MCF 10A (cell line): ENCODE results near the gene PAK5. TPM values are rescaled to one million over a fixed set of nuclear protein-coding genes. Genes with fewer than 3 reads are reported as not detected.

ENCODE experiments used
- BruUV-seq: library from RNA; stranded (reverse); fragments of 400-500 nt; replicated peaks from 2 replicates; lab custom pipeline; 2021; lab: Mats Ljungman, UMichigan
- CTCF ChIA-PET: fragments of 300-600 bp; sonication (Branson Sonifier 250); formaldehyde crosslinking; extraction: SDS; loops from one replicate; lab custom pipeline; 2021; ENCODE audit warnings: antibody characterized with exemption, inconsistent platforms; lab: Yijun Ruan, JAX
- POLR2A ChIA-PET: fragments of 300-600, 350-650 bp; sonication (Branson Sonifier 250); formaldehyde crosslinking; extraction: SDS; loops from one replicate; lab custom pipeline; 2020; ENCODE audit warnings: antibody characterized with exemption, inconsistent platforms; lab: Yijun Ruan, JAX
- DNase-seq: peaks from one replicate; pipeline ENCODE4 v3.0.0-alpha.2; 2018; ENCODE audit not compliant: unreplicated experiment
- H3K27ac Mint-ChIP-seq: one replicate; pipeline ENCODE4 v1.8.0; 2022; ENCODE audit warnings: mild to moderate bottlenecking, low read depth, mixed read lengths; ENCODE audit not compliant: unreplicated experiment
- H3K27me3 Mint-ChIP-seq: one replicate; pipeline ENCODE4 v1.8.0; 2022; ENCODE audit warnings: mixed read lengths; ENCODE audit not compliant: insufficient read depth, unreplicated experiment
- H3K36me3 Mint-ChIP-seq: one replicate; pipeline ENCODE4 v1.8.0; 2022; ENCODE audit warnings: mild to moderate bottlenecking, moderate library complexity, mixed read lengths; ENCODE audit not compliant: insufficient read depth, unreplicated experiment
- H3K4me1 Mint-ChIP-seq: one replicate; pipeline ENCODE4 v1.8.0; 2022; ENCODE audit warnings: mixed read lengths; ENCODE audit not compliant: insufficient read depth, unreplicated experiment
- H3K4me3 Mint-ChIP-seq: one replicate; pipeline ENCODE4 v1.8.0; 2022; ENCODE audit warnings: mild to moderate bottlenecking, moderate library complexity, mixed read lengths; ENCODE audit not compliant: unreplicated experiment
- H3K9me3 Mint-ChIP-seq: one replicate; pipeline ENCODE4 v1.8.0; 2022; ENCODE audit warnings: mixed read lengths; ENCODE audit not compliant: unreplicated experiment
- CTCF ChIP-seq: fragments of 200-600 bp; IDR thresholded peaks from one replicate; pipeline ENCODE4 v1.8.0; 2022; ENCODE audit warnings: antibody characterized with exemption, mild to moderate bottlenecking; ENCODE audit not compliant: unreplicated experiment
- intact Hi-C: fragments of 100-400 bp; cut with micrococcal nuclease; formaldehyde crosslinking; loops from 2 replicates; pipeline ENCODE4 v1.14.1; 2022
- total RNA-seq: library from RNA; stranded (reverse); gene quantifications from 2 replicates; pipeline ENCODE4 v1.2.3, GENCODE V29; 2022

PAK5 gene
- total RNA-seq, 1 experiment from 2014 or later: not detected

DNA sequence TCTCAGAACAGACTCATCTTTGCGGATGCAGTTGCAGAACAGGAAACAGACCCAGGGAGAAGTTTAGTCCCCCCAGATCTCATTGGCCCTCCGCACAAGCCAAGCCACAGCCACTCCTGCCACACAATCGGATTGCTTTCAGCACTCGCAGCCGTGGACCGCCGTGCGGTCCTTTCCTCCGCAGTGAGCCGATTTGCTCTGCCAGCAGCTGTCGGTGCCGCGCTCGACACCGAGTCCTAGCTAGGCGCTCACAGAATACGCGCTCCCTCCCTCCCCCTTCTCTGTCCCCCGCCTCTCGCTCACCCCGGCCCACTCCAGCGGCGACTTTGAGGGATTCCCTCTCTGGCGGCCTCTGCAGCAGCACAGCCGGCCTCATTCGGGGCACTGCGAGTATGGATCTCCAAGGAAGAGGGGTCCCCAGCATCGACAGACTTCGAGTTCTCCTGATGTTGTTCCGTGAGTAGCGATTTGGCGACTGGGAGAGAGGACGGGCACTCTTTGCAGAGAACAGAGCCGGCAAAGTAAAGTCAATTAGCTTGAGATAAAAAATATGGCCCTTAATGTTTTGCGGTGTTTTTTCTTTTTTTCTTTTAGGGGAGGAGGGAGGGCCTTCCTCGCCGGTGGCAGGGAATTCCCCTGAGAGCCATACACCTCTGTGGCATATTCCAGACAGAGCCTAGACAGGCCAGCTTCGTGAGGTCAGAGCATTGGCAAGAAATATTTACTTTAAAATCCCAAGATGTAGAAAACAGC lies 324.2 kb downstream of the PAK5 start, which contains the start of gene LAMP5:
Gene LAMP5 (plus strand): TSS at position 130 of the 753 bp plus-strand sequence. CDS start 263 bp downstream, at position 393.
- H3K9me3 Mint-ChIP-seq: no peaks in the 10 kb centered on the region
- H3K27me3 Mint-ChIP-seq: no peaks in the 10 kb centered on the region
- no peak within 1 kb of the TSS for H3K4me3 Mint-ChIP-seq
- no peak for TF ChIP-seq CTCF
- H3K27ac Mint-ChIP-seq: no peak within 1 kb of the TSS
- ChIA-PET POLR2A (no interaction called here), CTCF (interaction anchor here (0.6 to 0.7 kb wide), 3 partner anchors 94 to 1805 kb away, joined by 3 read pairs; no protein-coding TSS in a partner anchor)
- no peak for DNase-seq
- no TSS peak for BruUV-seq
- no peaks in the 10 kb centered on the region for H3K4me1 Mint-ChIP-seq
- intact Hi-C loops: no loop called here
- no peaks in the 10 kb centered on the region for H3K36me3 Mint-ChIP-seq

GRCh38 chr20:9514072-9514460 lies 324.8 kb downstream of the PAK5 start:
- Mint-ChIP-seq H3K27me3 (no peaks in the 10 kb centered on the region), H3K4me3 (no peak overlapping the region), H3K9me3 (no peaks in the 10 kb centered on the region), H3K36me3 (no peaks in the 10 kb centered on the region), H3K27ac (no peak overlapping the region), H3K4me1 (no peaks in the 10 kb centered on the region)
- no TSS peak for BruUV-seq
- no peak for DNase-seq
- ChIA-PET POLR2A (no interaction called here), CTCF (interaction anchor here (1.0 kb wide), 1 partner anchor 107 kb away, joined by 6 read pairs; no protein-coding TSS in a partner anchor)
- no peak for TF ChIP-seq CTCF
- intact Hi-C loops: no loop called here

- no TSS peak for BruUV-seq
- no peak for DNase-seq
- no peak for TF ChIP-seq CTCF
- no peaks in the 10 kb centered on the region for H3K9me3 Mint-ChIP-seq
- H3K36me3 Mint-ChIP-seq: peaks cover 4% of the 10 kb centered on the region
- no peaks in the 10 kb centered on the region for H3K4me1 Mint-ChIP-seq
- POLR2A ChIA-PET: interaction anchor here (0.7 kb wide), 1 partner anchor 30 kb away, joined by 3 read pairs; no protein-coding TSS in a partner anchor
- H3K27me3 Mint-ChIP-seq: no peaks in the 10 kb centered on the region
- CTCF ChIA-PET: no interaction called here
- intact Hi-C loops: no loop called here
- H3K4me3 Mint-ChIP-seq: no peak overlapping the region
- no peak overlapping the region for H3K27ac Mint-ChIP-seq
These were observed 328.0 kb downstream of the PAK5 start for GRCh38 chr20:9510911-9511310.

DNA sequence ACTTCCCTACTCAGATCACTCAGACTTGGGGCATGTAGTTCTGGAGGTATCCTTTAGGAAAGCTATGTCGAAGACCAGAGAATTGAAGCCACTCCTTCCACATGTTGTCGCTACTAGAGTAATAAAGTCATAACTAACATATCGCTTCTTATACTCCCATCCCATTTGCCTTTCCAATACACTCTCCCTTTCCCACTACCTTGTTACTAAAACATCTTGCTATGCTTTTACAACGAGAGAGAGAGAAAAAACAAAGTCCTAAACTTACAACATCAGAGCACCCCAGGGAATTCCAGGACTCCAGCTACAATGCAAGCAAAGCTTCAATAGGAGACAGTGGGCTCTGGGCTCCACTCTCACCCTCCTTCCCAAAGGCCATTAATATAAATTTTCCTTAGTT lies 329.6 kb downstream of the PAK5 start:
- DNase-seq: no peak
- Mint-ChIP-seq H3K4me3 (no peak overlapping the region), H3K27me3 (no peaks in the 10 kb centered on the region), H3K9me3 (no peaks in the 10 kb centered on the region), H3K36me3 (peaks cover 4% of the 10 kb centered on the region), H3K4me1 (no peaks in the 10 kb centered on the region), H3K27ac (no peak overlapping the region)
- ChIA-PET POLR2A (no interaction called here), CTCF (interaction anchor here (0.6 kb wide), 2 partner anchors 27 to 48 kb away, joined by 3 read pairs; no protein-coding TSS in a partner anchor)
- BruUV-seq: no TSS peak
- intact Hi-C loops: no loop called here
- no peak for TF ChIP-seq CTCF
